Stimulated activated CD4-positive, alpha-beta T cell treated with anti-CD3 and anti-CD28 coated beads, Interleukin-2, amount 100 ng/mL, for 4 hours (primary cell): Measurements from ENCODE around the gene AOC3.

ENCODE experiments used
- DNase-seq: peaks from one replicate; pipeline ENCODE4 v3.0.0-alpha.2; 2020; ENCODE audit warnings: low read depth

Gene AOC3, protein sequence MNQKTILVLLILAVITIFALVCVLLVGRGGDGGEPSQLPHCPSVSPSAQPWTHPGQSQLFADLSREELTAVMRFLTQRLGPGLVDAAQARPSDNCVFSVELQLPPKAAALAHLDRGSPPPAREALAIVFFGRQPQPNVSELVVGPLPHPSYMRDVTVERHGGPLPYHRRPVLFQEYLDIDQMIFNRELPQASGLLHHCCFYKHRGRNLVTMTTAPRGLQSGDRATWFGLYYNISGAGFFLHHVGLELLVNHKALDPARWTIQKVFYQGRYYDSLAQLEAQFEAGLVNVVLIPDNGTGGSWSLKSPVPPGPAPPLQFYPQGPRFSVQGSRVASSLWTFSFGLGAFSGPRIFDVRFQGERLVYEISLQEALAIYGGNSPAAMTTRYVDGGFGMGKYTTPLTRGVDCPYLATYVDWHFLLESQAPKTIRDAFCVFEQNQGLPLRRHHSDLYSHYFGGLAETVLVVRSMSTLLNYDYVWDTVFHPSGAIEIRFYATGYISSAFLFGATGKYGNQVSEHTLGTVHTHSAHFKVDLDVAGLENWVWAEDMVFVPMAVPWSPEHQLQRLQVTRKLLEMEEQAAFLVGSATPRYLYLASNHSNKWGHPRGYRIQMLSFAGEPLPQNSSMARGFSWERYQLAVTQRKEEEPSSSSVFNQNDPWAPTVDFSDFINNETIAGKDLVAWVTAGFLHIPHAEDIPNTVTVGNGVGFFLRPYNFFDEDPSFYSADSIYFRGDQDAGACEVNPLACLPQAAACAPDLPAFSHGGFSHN

GRCh38 chr17:42850954-42851353 lies at the start of gene AOC3:
AOC3 (plus strand) TSS chr17:42851199; CDS start chr17:42851344, 145 bp downstream.
- DNase-seq: no peak

DNA sequence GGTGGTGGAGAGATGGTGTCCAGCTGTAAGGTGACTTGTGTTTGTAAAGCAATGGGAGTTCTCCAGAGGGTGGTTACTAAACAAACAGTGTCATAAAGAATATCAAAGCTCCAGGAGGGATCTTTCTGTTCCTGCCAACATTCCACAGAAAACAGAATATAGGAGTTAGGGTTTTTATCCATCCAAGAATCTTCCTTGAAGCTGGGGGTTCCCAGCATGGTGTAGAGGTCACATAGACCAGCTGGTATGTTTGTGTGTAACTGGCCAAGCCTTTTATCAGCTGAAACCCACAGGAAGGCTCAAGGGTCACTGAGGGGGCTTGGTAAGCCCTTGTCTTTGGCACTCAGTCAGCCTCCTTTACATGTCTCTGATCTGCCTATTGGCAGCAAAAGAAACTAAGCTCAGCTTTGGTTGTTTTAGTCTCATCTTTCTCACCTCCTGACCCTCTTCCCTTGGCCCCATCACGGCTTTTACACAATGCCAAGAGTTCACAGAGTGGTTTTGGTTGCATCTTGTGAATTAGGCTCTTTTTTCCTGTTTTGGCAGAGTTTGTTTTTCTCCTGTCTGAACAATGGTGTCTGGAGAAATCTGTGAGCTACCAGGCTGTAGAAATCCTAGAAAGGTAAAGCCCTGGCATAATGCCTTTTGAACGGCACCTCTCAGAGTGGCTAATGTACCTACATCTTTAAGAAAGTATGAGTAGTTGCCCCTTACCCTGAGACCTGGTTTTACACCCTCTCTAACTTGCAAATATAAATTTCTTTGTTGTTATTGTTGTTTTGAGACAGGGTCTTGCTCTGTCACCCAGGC lies 47.7 kb upstream of the AOC3 start:
- DNase-seq: no peak

DNA sequence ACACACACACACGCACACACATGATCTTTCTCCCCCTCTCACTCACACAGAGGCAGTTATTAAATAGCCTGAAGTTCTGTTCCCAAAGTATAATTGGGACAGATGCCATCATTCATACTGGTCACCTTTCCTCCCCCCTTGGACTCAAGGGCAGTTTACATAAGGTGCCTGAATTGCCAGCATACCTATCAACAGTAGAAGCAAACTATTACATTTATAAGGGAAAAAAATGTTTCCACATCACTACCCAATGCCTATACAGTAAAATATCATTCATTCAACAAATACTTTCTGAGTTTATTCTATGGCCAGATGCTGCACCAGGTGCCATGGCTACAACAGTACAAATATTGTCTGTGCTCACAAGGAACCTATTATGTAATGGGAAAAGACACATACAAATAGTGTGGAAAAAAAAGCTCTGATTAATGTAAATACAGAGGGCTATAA lies 46.1 kb upstream of the AOC3 start:
- no peak for DNase-seq

GRCh38 chr17:42806249-42806648 lies 44.8 kb upstream of the AOC3 start:
- DNase-seq: no peak

- DNase-seq: no peak
These were observed 41.7 kb upstream of the AOC3 start for GRCh38 chr17:42809250-42809649.

- no peak for DNase-seq
These were observed 36.2 kb upstream of the AOC3 start for GRCh38 chr17:42814633-42815399.

- no peak for DNase-seq
These were observed 33.1 kb upstream of the AOC3 start for GRCh38 chr17:42817866-42818265.

DNA sequence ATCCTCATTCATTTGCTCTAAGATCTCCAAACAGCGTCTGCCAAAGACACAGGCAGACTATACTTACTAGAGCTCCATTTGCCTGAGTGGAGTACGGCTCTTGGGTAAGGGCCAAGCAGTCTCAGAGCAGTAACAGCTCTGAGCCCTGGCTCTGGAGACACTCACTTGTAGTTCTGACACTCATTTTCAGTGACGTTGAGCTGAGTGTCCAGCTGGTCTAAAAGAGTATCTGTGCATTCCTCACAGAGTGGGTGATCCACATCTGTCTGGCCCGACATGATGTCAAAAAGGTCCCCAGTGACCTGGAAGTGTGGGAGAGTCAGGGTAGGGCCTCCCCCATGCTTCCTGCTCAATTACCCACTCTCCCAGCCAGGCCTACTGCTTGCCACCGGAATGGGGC lies 32.6 kb upstream of the AOC3 start:
- DNase-seq: no peak

- peak; percentile 42 for DNase-seq
These were observed 31.0 kb upstream of the AOC3 start for GRCh38 chr17:42819939-42820535.

DNA sequence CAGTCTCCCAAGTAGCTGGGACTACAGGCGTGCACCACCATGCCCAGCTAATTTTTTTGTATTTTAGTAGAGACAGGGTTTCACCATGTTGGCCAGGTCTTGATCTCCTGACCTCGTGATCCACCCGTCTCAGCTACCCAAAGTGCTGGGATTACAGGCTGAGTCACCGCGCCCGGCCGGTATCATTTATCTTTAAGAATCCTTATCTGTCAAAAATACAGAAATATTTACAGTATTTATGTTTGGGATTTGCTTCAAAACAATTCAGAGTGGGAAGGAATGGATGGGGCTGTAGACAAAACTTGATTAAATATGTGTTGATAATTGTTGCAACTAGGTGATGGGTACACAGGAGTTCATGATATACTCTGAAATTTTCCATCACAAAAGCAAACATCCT lies 29.8 kb upstream of the AOC3 start:
- DNase-seq: no peak

DNA sequence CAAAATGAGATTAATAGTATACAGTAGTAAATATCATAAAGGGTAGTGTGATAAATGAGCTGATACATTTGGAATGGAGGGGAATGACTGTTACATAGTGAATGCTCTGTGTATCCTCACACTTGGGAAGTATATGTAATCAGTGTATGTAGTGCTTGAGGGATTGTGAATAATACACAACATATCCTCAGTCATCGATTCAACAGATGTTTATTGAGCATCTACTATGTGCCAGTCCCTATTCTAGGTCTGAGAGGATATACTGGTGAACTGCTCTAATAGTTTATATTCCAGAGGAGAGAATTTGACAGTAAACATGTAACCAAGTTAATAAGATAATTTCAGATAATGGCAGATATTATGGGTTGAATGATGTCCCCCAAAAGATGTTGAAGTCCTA lies 23.5 kb upstream of the AOC3 start:
- DNase-seq: no peak

DNA sequence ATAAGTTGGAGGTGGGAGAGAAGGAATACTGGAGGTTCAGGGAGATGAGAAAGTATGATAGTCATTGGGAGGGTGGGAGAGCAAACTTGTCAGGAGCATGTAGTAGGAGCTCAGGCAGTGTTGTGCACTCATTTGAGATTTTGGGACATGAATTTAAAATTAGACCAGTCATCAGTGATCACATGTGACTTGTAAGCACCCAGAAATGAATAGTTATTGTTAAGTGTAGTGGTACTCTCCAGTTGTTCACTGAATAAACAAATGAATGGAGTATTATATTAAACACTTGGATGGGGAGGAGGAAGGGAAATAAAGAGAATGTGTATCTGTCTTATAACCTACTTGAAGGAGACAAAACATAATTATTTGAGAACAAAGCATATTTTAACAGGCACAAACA lies 20.0 kb upstream of the AOC3 start:
- no peak for DNase-seq

- DNase-seq: no peak
These were observed 18.6 kb upstream of the AOC3 start for GRCh38 chr17:42832213-42832933.

DNA sequence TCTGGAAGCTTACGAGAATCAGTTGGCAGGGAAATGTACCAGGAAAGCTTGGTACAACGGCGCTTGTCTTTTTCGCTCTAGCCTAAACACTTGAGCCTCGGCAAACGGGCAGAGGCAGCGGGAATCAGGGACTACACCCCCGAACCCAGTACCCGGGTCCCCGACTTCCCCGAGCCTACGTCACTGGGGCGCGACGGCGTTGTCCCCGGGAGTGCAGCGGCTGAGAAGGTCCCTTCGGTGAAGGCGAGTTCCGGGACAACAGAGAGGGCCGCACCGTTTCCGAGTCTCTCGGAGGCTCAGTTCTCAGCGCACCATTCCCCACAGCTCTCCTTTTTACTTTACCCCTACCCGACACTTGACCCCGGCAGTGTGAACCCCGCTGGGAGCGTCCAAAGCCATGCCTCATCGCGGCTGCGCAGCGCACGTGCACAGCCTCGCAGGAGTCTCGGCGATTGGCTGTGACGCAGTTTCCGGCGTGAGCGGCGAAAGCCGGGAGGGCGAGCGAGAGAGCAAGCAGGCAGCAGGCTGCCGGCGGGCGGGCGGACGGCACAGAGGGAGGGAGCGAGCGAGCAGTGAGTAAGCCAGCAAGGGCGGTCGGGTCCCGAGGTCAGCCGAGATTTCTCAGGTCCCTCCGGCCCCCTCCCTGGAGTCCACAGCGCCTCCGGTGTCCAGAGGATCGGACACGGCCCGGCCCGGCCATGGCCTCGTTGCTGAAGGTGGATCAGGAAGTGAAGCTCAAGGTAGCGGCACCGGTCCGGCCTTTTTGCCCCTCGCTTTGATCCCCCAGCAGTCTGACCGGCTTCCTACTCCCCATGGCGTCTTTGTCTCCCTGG lies 17.8 kb upstream of the AOC3 start, which contains the start of gene PSME3:
PSME3 (plus strand) TSS at position 464 of the 833 bp plus-strand sequence; CDS start at position 699, 235 bp downstream.
- peak; percentile 89 for DNase-seq

GRCh38 chr17:42833767-42834422 lies 17.1 kb upstream of the AOC3 start:
- DNase-seq: no peak

GRCh38 chr17:42835732-42836131 lies 15.3 kb upstream of the AOC3 start:
- DNase-seq: no peak

GRCh38 chr17:42841975-42842685 lies 8.9 kb upstream of the AOC3 start:
- no peak for DNase-seq

DNA sequence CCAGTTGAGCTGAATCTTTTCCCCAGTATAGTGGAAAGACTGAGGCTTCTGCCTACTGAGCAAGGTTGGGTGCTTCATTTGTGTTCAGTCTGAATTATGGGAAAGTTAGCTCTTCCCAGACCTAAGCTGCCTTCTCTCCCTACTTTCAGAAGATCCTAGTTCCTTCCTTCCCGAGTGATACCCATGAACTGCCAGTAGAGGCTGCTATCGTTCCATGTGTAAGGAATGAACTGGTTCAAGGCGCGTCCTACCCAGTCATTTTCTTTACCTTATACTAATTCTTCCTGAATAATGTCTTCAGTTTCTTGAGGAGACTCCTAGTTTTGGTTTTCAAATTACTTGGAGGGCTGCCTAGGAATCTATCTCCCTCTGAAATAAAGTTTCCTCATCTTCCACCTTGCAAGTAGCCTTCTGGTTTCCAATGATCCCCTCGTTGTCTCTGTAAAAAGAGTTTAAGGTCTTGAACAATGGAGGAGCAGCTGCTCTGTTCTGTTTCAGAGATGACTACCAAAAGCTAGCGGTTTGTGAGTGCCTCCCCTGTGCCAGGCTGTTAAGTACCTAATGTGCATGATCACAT lies 7.6 kb upstream of the AOC3 start:
- DNase-seq: no peak
